Activated gamma-delta T cell treated with Interleukin-2 at 50 U/mL for 16 hours (primary cell): ENCODE results near the gene DSC1.
"Not testable (repeated sequence)": the region's sequence is repeated elsewhere in the genome, so short reads cannot be mapped to it uniquely, and the experiment has no call there.

ENCODE experiments used
- DNase-seq: peaks from one replicate; pipeline ENCODE4 v3.0.0-alpha.2; 2020

The DSC1 gene, protein sequence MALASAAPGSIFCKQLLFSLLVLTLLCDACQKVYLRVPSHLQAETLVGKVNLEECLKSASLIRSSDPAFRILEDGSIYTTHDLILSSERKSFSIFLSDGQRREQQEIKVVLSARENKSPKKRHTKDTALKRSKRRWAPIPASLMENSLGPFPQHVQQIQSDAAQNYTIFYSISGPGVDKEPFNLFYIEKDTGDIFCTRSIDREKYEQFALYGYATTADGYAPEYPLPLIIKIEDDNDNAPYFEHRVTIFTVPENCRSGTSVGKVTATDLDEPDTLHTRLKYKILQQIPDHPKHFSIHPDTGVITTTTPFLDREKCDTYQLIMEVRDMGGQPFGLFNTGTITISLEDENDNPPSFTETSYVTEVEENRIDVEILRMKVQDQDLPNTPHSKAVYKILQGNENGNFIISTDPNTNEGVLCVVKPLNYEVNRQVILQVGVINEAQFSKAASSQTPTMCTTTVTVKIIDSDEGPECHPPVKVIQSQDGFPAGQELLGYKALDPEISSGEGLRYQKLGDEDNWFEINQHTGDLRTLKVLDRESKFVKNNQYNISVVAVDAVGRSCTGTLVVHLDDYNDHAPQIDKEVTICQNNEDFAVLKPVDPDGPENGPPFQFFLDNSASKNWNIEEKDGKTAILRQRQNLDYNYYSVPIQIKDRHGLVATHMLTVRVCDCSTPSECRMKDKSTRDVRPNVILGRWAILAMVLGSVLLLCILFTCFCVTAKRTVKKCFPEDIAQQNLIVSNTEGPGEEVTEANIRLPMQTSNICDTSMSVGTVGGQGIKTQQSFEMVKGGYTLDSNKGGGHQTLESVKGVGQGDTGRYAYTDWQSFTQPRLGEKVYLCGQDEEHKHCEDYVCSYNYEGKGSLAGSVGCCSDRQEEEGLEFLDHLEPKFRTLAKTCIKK

DNA sequence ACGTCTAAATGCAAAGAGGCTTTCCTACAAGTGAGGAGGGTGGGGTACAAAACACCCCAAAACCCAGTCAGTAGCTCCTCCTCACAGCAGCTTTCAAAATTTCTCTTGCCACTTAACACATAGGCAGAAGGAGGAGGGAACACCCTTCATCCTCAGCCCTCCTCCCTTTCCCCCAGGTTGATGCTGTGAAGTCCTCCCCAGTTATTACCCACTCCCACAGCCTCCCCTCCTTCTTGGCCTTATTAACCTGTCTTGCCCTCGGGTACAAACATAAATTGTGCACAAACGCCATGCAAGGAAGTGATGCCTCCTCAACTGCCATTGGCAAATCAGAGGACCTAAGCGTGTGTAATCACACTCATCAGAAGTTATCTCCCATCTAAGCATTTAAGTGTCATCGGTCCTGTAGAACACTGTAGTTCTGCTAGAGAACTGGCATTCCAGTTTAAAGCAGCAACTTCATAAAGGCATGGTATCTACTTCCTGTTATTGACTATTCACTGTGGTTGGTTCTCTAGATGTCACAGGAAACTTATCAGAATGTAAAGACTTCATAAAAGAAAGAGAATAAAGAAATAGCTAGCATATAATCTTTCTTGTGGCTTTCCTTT, at the start of gene DSC1:
Gene DSC1 (minus strand): TSS at position 32 of the 611 bp plus-strand sequence. CDS start 262 bp downstream, outside the sequence.
- DNase-seq: no peak

DNA sequence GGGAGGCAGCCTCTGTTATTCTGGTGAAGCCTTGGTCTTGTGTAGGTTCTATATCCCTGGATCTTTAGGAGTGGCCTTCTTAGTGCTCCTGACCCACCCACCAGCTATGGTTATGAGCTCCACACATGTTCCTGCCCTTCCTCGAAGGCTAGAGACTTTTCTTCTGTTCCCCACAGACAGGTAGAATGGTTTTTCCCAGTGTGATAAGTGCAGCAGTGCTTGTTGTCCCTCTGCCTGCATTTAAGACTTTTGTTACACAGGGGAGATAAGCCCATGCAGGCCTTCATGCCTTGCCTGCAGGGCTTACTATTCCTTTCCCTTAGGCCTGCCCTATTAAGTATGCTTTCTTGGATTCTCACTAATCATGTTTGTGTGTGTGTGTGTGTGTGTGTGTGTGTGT, 48.4 kb upstream of the DSC1 start:
- no peak for DNase-seq

DNA sequence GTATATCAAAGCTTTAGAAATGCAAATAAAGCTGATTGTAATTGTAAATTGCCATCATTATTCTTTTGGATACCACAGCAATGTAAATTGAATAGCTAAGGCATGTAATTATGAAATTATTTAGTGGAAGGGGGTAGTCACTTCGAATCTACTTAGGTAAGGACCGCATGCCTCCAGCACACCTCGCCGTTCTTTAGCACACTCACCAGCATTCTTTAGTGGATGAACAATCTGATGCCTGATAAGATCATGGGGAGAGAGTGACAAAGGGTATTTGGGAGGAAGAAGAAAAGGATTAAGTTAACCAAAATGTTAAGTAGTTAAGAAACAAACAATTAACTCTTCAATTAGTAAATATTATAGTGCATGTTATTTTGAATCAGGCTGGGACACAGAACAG, 46.4 kb upstream of the DSC1 start:
- no peak for DNase-seq

DNA sequence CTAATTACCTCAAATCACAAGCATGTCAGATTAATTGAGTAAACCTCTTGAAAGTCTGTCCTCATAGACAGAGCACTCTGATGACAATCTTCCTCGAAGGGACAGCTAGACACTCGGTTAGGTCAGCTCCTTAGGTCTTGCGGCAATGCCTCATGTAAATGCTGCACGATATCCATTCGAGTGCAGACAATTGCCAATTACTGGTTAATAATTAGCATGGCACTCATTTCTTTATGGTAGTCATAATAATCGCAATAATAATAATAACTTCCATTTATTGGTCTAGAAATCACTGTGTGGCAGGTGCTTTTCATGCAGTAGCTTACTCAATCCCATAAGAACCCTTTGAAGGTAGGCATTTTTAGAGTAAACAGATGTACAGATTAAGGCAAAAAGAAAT, 44.7 kb upstream of the DSC1 start:
- DNase-seq: no peak

DNA sequence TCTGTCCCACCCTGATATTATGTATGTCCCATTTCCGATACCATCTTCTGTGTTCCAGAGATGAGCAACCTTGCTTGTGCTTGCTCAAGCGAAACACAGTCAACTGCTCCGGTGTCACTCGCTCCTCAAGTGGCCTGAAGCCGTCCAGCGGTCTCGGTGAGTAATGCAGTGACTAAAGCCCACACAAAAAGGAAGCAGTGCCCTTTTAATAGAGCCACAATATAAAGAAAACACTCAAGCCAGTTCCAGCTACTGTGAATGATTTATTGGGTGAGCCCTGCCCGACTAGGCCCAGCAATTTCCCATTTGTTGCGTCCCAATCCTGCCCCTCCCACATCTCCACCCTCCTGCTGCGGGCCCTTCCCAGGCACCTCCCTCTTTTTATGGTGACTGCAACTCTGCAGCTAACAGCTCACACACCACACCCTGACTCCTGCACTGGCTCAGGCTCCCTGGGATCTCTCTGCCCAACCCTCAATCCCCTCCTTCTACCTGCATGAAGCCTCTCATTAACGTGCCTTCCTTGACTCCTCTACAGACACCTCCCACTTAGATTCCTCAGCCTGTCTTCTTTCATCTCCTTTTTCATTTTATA, 44.2 kb upstream of the DSC1 start:
- no peak for DNase-seq

DNA sequence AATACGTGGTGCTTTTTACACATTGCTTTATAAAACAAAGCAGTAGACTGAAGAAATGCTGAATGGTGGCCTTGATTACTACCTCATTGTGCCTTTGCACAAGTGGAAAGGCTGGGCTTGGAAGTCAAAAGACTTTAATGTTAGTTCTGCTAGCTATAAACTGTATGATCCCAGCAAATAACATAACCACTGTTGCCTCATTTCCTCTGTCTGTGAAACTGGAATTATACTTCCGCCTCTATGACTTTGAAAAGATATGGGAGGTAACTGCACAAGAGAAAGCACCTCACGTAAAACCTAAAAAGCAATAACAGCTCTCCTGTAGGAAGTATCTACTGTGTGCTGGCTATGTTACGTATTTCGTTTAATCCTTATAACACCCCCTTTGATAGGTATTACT, 43.4 kb upstream of the DSC1 start:
- no peak for DNase-seq

DNA sequence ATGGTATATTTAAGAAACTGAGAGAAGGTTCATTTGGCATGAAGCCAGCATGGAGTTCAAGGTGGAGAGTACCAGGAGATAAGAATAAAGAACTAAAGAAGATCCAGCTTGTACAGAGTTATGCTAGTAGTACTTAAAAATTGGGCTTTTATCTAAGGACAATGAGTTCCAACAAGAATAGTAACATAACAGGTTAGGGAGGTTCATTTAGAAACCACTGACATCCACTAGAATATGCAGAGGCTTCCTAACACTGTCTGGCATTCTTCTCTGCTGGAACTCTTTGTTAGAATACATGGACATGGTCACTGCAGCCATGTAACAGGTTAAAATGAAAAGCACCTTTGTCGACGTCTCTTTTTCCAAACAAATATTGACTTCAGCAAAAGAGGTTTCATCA, 42.6 kb upstream of the DSC1 start:
- no peak for DNase-seq

DNA sequence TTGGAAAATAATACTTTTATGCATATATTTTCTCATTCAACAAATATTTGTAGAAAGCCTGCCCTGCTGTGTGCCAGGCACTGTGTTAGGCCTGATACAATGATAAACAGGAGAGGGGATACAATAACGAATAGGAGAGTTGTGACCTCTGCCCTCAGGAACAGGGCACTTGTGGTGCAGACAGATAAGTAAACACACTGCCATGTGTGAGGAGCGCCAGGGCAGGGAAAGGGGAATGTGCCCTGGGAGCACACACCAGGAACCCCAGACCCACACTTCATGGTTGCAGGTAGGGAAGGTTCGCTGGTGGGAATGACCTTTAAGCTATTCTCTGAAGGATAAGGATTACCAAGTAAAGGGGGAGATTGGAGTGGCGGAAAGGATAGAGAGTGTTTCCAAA, 42.2 kb upstream of the DSC1 start:
- DNase-seq: no peak

DNA sequence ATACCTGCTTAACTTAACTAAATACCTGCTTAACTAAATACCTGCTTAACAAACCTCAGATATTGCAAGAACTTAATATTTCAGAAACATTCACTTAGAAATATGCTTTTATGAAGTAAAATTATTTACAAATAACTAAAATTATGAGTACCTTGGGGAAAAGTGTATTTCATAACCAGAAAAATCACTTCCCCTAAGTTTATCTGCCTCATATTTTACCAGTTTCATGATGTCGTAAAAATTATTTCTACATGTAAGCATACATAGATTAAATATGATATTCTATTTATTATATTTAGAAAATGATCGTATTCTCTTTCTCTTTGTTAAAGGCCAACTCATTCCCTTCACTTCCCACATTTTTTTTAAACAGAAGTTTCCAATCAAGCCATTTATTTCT, 41.5 kb upstream of the DSC1 start:
- DNase-seq: no peak

DNA sequence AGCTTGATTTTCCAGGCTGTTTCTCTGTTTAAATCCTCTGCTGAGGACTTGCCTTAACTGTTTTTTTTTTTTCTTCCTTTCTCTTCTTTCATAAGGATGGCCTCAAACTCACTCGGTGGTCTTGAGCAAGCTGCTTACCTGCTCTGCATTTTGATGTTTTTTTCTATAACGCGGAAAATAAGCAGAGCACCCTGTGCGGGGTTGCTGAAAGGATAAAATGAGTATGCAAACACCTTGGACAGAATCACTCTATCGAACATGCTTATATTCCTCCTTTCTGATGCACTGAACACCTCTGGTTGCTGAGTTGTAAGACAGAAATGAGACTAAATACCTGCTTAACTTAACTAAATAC, 41.1 kb upstream of the DSC1 start:
- no peak for DNase-seq

DNA sequence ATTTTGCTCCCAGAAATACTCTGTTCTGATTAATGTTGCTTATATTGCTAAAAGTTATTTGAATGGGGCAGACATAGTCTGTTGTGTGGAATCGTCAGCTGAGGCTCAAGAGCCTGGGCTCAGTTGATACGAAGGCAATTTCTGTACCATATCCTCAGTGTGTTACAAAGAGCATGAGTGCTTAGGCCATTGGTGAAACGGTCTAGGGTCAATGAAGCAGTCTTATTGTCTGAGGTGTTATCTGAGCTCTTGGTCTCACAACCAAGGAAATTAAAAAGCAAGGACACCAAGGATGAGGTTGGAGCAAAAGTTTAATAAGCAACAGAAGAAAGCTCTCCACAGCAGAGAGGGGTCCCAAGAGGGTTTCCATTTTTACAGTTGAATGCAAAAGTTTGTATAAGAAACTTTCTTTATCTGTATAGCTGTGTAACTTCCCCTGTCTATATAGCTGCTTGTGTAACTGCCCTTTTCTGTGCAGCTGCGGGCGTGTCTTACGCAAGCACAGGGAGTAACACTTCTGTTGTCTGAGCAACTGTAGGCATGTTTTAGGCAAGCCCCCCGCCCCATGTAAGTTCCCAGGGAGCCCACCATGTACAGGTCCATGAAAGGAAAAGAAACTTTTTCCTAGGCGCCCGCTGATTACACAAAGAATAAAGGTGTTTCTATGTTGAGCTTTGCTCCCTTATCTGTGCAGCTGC, 40.6 kb upstream of the DSC1 start:
- no peak for DNase-seq

DNA sequence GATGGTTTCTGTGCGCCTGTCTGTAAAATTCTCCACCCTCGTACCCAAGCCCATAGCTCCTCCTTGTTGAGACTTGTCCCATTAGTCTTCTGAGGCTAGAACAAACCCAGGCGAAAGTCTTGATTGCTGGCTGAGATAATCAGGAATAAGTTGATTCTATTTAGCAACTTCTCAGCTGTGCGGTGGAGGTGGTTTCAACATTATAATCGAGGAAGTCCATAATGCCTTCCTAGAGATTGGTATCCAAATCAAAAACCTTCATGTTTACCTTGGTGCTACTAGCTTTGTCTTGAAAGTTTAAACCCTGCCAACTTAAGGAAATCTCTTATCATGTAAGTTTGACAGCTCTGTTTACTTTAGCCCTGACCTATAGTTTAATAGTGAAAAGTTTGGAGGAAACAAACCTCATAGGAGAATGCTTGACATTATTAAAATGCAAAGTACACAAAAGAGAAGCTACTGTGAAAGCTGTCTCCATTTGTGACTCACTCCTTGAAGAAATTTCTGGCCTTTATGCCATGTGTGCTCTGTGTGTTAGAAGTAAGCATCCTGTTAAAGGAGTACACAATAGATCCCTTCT, 36.6 kb upstream of the DSC1 start:
- no peak for DNase-seq

DNA sequence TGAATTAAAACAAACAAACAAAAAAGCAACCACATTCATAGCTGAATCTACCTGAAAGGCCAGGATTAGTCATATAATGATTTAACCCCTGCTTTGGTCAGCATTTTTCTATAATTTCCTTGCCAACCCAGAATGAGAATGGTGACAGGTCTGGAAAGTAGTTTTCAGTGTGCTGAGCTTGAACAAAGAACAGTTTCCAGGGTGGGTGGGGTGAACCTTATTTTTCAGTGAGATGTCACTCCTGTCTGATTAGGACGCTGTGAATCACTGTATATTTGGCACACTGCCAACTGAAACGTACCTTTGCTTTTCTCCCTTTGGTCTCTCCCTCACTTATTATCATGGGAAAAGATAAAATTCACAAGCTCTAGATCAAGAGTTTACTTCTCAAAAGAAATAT, 35.0 kb upstream of the DSC1 start:
- no peak for DNase-seq

DNA sequence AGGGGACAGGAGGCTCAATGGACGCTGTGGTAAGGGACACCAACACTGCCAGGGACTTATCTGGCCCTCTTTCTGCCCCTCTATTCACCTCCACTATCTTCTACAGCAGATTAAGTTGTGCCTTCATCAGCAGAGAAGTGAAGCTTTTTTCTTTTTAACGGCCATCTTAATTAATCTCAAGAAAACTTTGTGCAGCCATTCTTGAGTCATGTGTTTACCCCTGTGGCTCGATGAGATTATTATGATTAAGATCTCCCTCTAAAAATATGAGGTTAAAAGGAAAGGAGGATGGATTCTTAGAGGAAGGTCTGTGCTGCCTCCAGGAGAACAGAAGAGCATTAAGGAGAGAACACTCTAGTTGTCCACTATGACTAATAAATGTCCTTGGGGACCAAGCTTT, 32.4 kb upstream of the DSC1 start:
- no peak for DNase-seq

DNA sequence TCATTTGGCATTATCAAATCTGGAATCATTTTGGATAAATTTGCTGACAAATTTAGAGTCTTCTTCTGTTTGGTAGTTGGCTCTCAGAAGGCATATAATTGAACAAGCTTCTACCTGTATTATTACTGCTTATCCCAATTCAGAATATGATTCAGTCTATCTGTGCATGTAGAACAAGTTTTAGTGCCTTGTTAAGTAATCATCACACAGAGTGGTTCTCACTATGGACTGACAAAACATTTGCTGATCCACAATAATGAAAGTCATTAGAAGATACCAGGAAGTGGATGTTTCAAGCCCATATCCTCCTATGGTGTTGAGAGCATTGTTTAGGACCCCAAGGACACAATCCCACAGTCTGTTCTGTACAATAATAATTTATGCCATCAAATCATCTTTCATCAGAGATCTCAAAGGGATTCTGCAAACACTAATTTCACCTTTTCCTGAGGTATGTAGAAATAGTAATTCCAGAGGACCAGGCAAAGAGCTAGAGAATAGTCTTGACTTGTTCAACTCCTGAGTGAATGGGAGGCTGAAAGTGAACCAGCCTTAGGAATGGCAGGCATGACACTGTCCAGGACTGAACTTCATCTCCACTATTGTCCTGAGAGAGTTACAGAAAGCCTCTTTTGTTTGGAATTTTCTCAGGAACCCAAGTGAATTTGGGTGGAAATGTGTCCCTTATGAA, 29.6 kb upstream of the DSC1 start:
- no peak for DNase-seq

DNA sequence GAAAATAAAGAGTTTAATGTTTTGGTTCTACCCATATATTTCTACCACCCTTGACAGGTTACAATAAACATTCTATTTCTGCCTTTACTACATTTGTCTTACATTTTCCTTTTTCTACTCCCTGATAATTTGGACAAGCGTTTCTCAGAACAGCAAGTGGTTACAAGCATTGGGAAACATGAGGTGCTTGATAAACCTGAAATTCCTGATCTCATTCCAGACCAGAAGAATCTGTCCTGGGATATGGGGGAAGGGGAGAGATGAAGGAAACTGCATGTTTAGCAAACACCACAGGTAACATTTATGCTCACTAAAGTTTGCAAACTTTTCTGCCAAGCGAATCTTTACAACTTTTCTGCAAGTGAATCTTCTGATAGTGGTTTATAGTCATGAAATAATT, 28.3 kb upstream of the DSC1 start:
- no peak for DNase-seq

DNA sequence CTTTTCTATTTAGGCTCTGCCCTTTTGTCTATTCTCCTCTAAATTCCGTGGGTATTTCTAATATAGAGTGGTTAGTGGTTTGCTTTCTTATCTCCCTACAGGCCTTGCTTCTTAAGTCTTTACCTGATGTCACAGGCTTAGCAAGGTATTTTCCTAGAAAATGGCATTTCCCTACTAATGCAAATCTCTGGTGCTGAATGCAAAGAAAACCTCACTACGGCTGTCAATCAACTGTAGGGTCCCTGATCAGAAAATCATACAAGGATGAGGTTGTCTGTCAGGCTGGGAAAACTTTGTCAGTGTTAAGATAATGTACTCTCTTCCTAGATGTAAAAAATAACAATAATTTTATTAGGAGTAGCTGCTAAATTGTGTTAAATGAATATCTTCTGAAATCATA, 27.1 kb upstream of the DSC1 start:
- DNase-seq: no peak

DNA sequence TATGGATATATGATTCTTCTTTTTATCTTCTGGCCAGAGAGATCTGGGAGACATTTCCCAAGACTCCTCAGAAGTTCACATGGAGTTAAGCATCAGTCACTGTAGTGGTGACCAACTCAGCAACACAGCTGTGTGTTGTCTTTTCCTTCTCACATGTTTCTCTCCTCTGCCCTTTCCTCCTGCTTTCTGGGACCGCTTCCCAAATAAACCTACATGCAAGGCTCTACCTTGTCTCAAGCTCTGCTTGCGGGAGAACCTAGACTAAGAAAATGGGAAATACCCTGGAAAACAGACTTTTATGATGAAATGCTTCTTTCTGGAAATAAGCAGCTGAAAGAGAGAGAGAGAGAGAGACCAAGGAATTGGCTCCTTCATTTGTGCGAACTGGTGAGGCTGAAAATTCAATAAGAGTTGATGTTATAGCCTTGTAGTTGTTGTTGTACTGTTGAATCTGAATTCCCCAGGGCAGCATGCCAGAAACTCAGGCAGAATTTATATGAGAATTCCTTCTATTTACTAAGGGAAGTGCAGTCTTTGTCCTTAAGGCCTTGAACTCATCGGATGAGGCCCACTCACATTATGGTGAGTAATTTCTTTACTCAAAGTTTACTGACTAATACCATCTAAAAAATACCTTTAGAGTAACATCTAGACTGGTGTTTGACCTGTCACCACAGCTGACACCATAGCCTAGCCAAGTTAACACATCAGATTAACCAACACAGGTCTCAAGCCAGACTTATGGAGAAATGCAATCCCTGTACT, 22.7 kb upstream of the DSC1 start:
- no peak for DNase-seq

DNA sequence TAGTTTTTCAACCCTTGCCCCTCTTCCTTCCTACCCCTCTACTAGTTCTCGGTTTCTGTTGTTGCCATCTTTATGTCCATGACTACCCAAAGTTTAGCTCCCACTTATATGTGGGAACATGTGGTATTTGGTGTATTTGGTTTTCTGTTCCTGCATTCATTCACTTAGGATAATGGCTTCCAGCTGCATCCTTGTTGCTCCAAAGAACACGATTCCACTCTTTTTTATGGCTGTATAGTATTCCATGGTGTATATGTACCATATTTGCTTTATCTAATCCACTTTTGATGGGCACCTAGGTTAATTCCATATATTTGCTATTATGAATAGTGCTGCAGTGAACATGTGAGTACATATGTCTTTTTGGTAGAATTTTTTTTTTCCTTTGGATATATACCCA, 20.6 kb upstream of the DSC1 start:
- DNase-seq: no peak

DNA sequence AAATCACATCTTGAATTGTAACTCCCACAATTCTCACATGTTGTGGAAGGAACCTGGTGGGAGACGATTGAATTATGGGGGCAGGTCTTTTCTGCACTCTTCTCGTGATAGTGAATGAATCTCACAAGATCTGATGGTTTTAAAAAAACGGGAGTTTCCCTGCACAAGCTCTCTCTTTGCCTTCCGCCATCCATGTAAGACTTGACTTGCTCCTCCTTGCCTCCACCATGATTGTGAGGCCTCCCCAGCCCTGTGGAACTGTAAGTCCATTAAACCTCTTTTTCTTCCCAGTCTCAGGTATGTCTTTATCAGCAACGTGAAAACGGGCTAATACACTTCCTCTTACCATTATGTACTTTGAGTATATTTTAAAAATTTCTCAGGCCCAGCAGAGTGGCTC, 14.7 kb upstream of the DSC1 start:
- DNase-seq: not testable (repeated sequence)

DNA sequence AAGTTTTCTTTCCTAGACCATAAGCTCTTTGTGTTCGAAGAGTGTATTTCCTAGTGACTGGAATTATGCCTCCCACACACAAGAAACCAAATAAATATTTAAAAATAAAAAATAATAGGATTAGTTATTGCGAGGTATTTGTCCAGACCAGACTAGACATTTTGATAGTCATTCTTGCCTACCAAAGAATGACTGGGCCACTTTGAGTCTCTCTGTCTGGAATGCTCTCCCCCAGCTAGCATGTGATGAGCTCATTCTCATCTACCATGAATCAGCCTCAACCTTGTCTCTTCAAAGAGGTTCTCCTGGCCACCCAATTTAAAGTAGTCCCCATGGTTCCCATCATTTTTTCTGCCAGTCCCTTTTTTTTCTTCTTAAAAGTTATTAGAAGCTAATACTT, 13.9 kb upstream of the DSC1 start:
- DNase-seq: no peak
